Measurements from ENCODE around the gene PTPRK.

GRCh38 chr6:128131566-128131965, 388.8 kb downstream of the PTPRK start:
- TF ChIP-seq EZH2 (IDR thresholded peaks at IDR 0.05; ENCODE audit: low read length), result no peak
- TF ChIP-seq, protein P1, sequence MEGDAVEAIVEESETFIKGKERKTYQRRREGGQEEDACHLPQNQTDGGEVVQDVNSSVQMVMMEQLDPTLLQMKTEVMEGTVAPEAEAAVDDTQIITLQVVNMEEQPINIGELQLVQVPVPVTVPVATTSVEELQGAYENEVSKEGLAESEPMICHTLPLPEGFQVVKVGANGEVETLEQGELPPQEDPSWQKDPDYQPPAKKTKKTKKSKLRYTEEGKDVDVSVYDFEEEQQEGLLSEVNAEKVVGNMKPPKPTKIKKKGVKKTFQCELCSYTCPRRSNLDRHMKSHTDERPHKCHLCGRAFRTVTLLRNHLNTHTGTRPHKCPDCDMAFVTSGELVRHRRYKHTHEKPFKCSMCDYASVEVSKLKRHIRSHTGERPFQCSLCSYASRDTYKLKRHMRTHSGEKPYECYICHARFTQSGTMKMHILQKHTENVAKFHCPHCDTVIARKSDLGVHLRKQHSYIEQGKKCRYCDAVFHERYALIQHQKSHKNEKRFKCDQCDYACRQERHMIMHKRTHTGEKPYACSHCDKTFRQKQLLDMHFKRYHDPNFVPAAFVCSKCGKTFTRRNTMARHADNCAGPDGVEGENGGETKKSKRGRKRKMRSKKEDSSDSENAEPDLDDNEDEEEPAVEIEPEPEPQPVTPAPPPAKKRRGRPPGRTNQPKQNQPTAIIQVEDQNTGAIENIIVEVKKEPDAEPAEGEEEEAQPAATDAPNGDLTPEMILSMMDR (optimal IDR thresholded peaks at IDR 0.05 in 1 of 3, IDR thresholded peaks at IDR 0.05 in 1 of 3, conservative IDR thresholded peaks at IDR 0.05 in 1 of 3; ENCODE audit: extremely low read depth in 1 of 3, insufficient read depth in 2 of 3, low read length in 3 of 3), result no peak

Measured in keratinocyte (primary cell).